K562 (cell line): ENCODE data around the gene CCDC187. TPM values are rescaled to one million over a fixed set of nuclear protein-coding genes. Genes with fewer than 3 reads are reported as not detected.

Experiments used
- ARID4B ChIP-seq: sonication (generic); formaldehyde crosslinking; IDR thresholded peaks from 2 replicates; pipeline ENCODE4 v1.8.0; 2022; ENCODE audit warnings: mild to moderate bottlenecking, missing genetic modification reagents
- BRF2 ChIP-seq: IDR thresholded peaks from 3 replicates; pipeline ENCODE4 v1.6.1; 2011; ENCODE audit warnings: borderline replicate concordance, mild to moderate bottlenecking; ENCODE audit not compliant: insufficient read length, insufficient read depth
- MECOM ChIP-seq: fragments of 250-450 bp; sonication (Bioruptor Pico); IDR thresholded peaks from 2 replicates; pipeline ENCODE4 v1.8.0; 2022; ENCODE audit warnings: inconsistent platforms
- PHB ChIP-seq: fragments of 250-450 bp; sonication (Bioruptor Pico); IDR thresholded peaks from 2 replicates; pipeline ENCODE4 v1.5.0; 2021
- PYGO2 ChIP-seq: fragments of 450-650 bp; IDR thresholded peaks from 2 replicates; pipeline ENCODE4 v1.6.1; 2016; ENCODE audit warnings: mild to moderate bottlenecking, missing genetic modification characterization, moderate library complexity, missing compliant biosample characterization
- TCFL5 ChIP-seq: fragments of 250-450 bp; sonication (Bioruptor Pico); conservative IDR thresholded peaks from 2 replicates; pipeline ENCODE4 v1.6.1; 2021; ENCODE audit warnings: mild to moderate bottlenecking, moderate library complexity, matching md5 sums
- polyA plus RNA-seq, 8 experiments: library from polyadenylated mRNA; depleted of rRNA in 4 of 8; stranded (reverse) in 5 of 8; unstranded in 3 of 8; fragments of >200 nt; fragmentation: Nextera tagmentation in 2 of 8; fragmentation: Illumina TruSeq in 1 of 8; extraction: Ambion mirVana in 2 of 8; extraction: Trizol in 1 of 8; gene quantifications; 2 replicates each; pipeline versions ENCODE4 v1.2.1 to v1.2.3, GENCODE V29; 2011 to 2014; ENCODE audit warnings: inconsistent platforms in 1 of 8, missing spikeins in 1 of 8
- total RNA-seq, 7 experiments: library from RNA; depleted of rRNA in 6 of 7; stranded (reverse); fragments of >200 nt in 6 of 7; fragmentation: Illumina TruSeq in 2 of 7; extraction: Trizol in 2 of 7; gene quantifications; 2 replicates each; pipeline versions ENCODE4 v1.2.1 to v1.2.3, GENCODE V29; 2011 to 2021; ENCODE audit warnings: low replicate concordance in 1 of 7

The CCDC187 gene
- total and polyA plus RNA-seq, 9 of the 15 experiments (the other 6 are each of a cell fraction or from before 2014, with no cell fraction given) = not detected

- no peak for TF ChIP-seq BRF2
- TF ChIP-seq ARID4B (CRISPR knock-in tag) = no peak; the same call in 1 of the 2 replicates
- TF ChIP-seq TCFL5 (CRISPR knock-in tag) = no peak
- TF ChIP-seq PHB (CRISPR knock-in tag) = no peak
- TF ChIP-seq MECOM (CRISPR knock-in tag) = no peak
- no peak for TF ChIP-seq PYGO2 (tag)
These were observed 3.4 kb upstream of the CCDC187 start (continued) for GRCh38 chr9:136307215-136307750.
